H9 (cell line): Measurements from ENCODE around the gene SMCO3. TPM values are rescaled to one million over a fixed set of nuclear protein-coding genes. Genes with fewer than 3 reads are reported as not detected.

ENCODE experiments used
- DNase-seq: peaks from one replicate; pipeline ENCODE4 v3.0.0-alpha.2; 2017
- H2AFZ ChIP-seq: one replicate; pipeline ENCODE4 v1.6.1; 2013; ENCODE audit warnings: mild to moderate bottlenecking, low read length, control low read depth, moderate library complexity
- H2AK5ac ChIP-seq: 2 replicates; pipeline ENCODE4 v1.6.1; 2013; ENCODE audit warnings: low read length, control low read depth, mixed read lengths; ENCODE audit not compliant: insufficient read length
- H2BK120ac ChIP-seq: one replicate; pipeline ENCODE4 v1.6.1; 2013; ENCODE audit warnings: low read depth, mild to moderate bottlenecking, low read length, control low read depth, inconsistent platforms; ENCODE audit not compliant: poor library complexity, severe bottlenecking
- H2BK12ac ChIP-seq: 2 replicates; pipeline ENCODE4 v1.6.1; 2013; ENCODE audit warnings: low read length, control low read depth, mixed read lengths, low read depth; ENCODE audit not compliant: insufficient read length
- H2BK15ac ChIP-seq: 2 replicates; pipeline ENCODE4 v1.6.1; 2013; ENCODE audit warnings: low read depth, low read length, control low read depth
- H2BK20ac ChIP-seq: one replicate; pipeline ENCODE4 v1.6.1; 2013; ENCODE audit warnings: low read depth, mild to moderate bottlenecking, low read length, control low read depth, inconsistent platforms; ENCODE audit not compliant: poor library complexity, severe bottlenecking
- H2BK5ac ChIP-seq: 2 replicates; pipeline ENCODE4 v1.6.1; 2013; ENCODE audit warnings: low read length, control low read depth, mixed read lengths; ENCODE audit not compliant: insufficient read length
- H3K14ac ChIP-seq: 2 replicates; pipeline ENCODE4 v1.6.1; 2013; ENCODE audit warnings: low read length, control low read depth; ENCODE audit not compliant: insufficient read depth
- H3K18ac ChIP-seq: 2 replicates; pipeline ENCODE4 v1.6.1; 2013; ENCODE audit warnings: low read depth, mild to moderate bottlenecking, mixed read lengths, low read length, control low read depth; ENCODE audit not compliant: insufficient read length
- H3K23ac ChIP-seq: 2 replicates; pipeline ENCODE4 v1.6.1; 2013; ENCODE audit warnings: low read length, control low read depth, mixed read lengths, low read depth; ENCODE audit not compliant: insufficient read length
- H3K23me2 ChIP-seq: 2 replicates; pipeline ENCODE4 v1.6.1; 2013; ENCODE audit warnings: low read depth, mild to moderate bottlenecking, mixed read lengths, low read length, control low read depth; ENCODE audit not compliant: insufficient read length, poor library complexity, severe bottlenecking
- H3K27ac ChIP-seq: 2 replicates; pipeline ENCODE4 v1.5.1; 2013; ENCODE audit warnings: low read length, control low read depth, mixed read lengths, low read depth; ENCODE audit not compliant: insufficient read length
- H3K27me3 ChIP-seq: 2 replicates; pipeline ENCODE4 v1.6.1; 2013; ENCODE audit warnings: low read length, control low read depth, inconsistent platforms; ENCODE audit not compliant: insufficient read depth
- H3K4ac ChIP-seq: 2 replicates; pipeline ENCODE4 v1.6.1; 2013; ENCODE audit warnings: low read depth, mild to moderate bottlenecking, control low read depth, inconsistent platforms, low read length, moderate library complexity
- H3K4me1 ChIP-seq: 2 replicates; pipeline ENCODE4 v1.6.1; 2013; ENCODE audit warnings: low read length, control low read depth, inconsistent platforms; ENCODE audit not compliant: insufficient read depth
- H3K4me2 ChIP-seq: 2 replicates; pipeline ENCODE4 v1.6.1; 2013; ENCODE audit warnings: low read length, control low read depth, mixed read lengths; ENCODE audit not compliant: insufficient read length, insufficient read depth
- H3K56ac ChIP-seq: 2 replicates; pipeline ENCODE4 v1.6.1; 2013; ENCODE audit warnings: low read depth, mild to moderate bottlenecking, mixed read lengths, low read length, control low read depth; ENCODE audit not compliant: insufficient read length
- H3K79me1 ChIP-seq: 2 replicates; pipeline ENCODE4 v1.6.1; 2013; ENCODE audit warnings: low read depth, mild to moderate bottlenecking, moderate library complexity, low read length, control low read depth, inconsistent platforms; ENCODE audit not compliant: insufficient read depth, poor library complexity, severe bottlenecking
- H3K79me2 ChIP-seq: 2 replicates; pipeline ENCODE4 v1.6.1; 2013; ENCODE audit warnings: low read length, control low read depth, inconsistent platforms; ENCODE audit not compliant: insufficient read depth
- H3K9ac ChIP-seq: 2 replicates; pipeline ENCODE4 v1.6.1; 2013; ENCODE audit warnings: low read length, control low read depth, mixed read lengths; ENCODE audit not compliant: insufficient read length; ENCODE audit errors: extremely low read depth
- H3K9me3 ChIP-seq: one replicate; pipeline ENCODE4 v1.6.1; 2013; ENCODE audit warnings: low read depth, low read length, inconsistent platforms; ENCODE audit not compliant: control insufficient read depth
- H3T11ph ChIP-seq: one replicate; pipeline ENCODE4 v1.6.1; 2013; ENCODE audit warnings: mild to moderate bottlenecking, low read length, control low read depth, inconsistent platforms
- H4K20me1 ChIP-seq: one replicate; pipeline ENCODE4 v1.6.1; 2013; ENCODE audit not compliant: control insufficient read depth, insufficient read length, insufficient read depth
- H4K5ac ChIP-seq: 2 replicates; pipeline ENCODE4 v1.6.1; 2013; ENCODE audit warnings: low read depth, mild to moderate bottlenecking, mixed read lengths, low read length, control low read depth; ENCODE audit not compliant: insufficient read length
- H4K8ac ChIP-seq: replicated peaks from 2 replicates; pipeline ENCODE4 v1.6.1; 2013; ENCODE audit warnings: low read length, control low read depth, mixed read lengths, low read depth; ENCODE audit not compliant: insufficient read length
- H4K91ac ChIP-seq: 2 replicates; pipeline ENCODE4 v1.6.1; 2013; ENCODE audit warnings: low read depth, mild to moderate bottlenecking, moderate library complexity, mixed read lengths, low read length, control low read depth; ENCODE audit not compliant: insufficient read length
- H3K27ac Mint-ChIP-seq, 3 experiments: 2 replicates in 2 of 3; 3 replicates in 1 of 3; pipeline ENCODE4 v1.8.0; 2020 to 2021; ENCODE audit warnings: mixed read lengths in 3 of 3, mild to moderate bottlenecking in 1 of 3, moderate library complexity in 1 of 3
- H3K27me3 Mint-ChIP-seq: 2 replicates; pipeline ENCODE4 v1.8.0; 2021; ENCODE audit warnings: low read depth, mild to moderate bottlenecking, moderate library complexity, mixed read lengths
- H3K36me3 Mint-ChIP-seq, 3 experiments: 2 replicates in 2 of 3; 3 replicates in 1 of 3; pipeline ENCODE4 v1.8.0; 2020 to 2021; ENCODE audit warnings: low read depth in 3 of 3, mixed read lengths in 3 of 3; ENCODE audit not compliant: insufficient read depth in 1 of 3
- H3K4me1 Mint-ChIP-seq, 2 experiments: 2 replicates each; pipeline ENCODE4 v1.8.0; 2020; ENCODE audit warnings: mixed read lengths in 2 of 2
- H3K4me3 Mint-ChIP-seq, 2 experiments: 2 replicates in 1 of 2; 3 replicates in 1 of 2; pipeline ENCODE4 v1.8.0; 2020 to 2021; ENCODE audit warnings: mild to moderate bottlenecking in 2 of 2, mixed read lengths in 2 of 2, moderate library complexity in 1 of 2
- H3K9me3 Mint-ChIP-seq, 2 experiments: 2 replicates in 1 of 2; 3 replicates in 1 of 2; pipeline ENCODE4 v1.8.0; 2020; ENCODE audit warnings: mild to moderate bottlenecking in 2 of 2, mixed read lengths in 2 of 2, moderate library complexity in 1 of 2
- CTCF ChIP-seq: fragments of 200-600 bp; sonication (generic); conservative IDR thresholded peaks from 3 replicates; pipeline ENCODE4 v1.8.0; 2021; ENCODE audit warnings: antibody characterized with exemption, mild to moderate bottlenecking
- total RNA-seq: library from RNA; stranded (reverse); gene quantifications from 2 replicates; pipeline ENCODE4 v1.2.1, GENCODE V29; 2021

SMCO3 gene
- total RNA-seq, 1 experiment from 2014 or later = not detected

DNA sequence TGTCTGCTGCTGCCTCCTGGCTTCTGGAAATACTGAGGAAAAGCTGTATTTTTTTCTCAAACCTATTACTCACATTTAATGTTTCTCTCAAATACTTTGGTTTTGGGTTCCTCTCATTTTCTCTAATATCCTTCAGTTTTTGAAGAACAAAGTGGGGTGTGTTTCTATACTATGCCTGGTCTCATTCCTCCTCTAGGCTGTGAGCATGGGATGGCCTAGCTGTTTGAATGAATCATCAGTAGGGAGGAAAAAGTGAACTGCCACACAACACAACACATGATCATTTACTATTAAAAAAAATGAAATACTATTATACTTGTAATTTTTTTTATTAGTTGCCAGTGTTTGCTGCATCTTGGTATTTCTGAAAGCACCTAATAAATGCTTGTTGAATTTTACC lies 11.3 kb upstream of the SMCO3 start:
- no peak for TF ChIP-seq CTCF
- H2BK12ac ChIP-seq = no peak overlapping the region
- no peak overlapping the region for H2BK15ac ChIP-seq
- DNase-seq = no peak
- no peaks in the 10 kb centered on the region for H3K79me1 ChIP-seq
- no peak overlapping the region for H3K18ac ChIP-seq
- H3K14ac ChIP-seq = no peak overlapping the region
- H3K23ac ChIP-seq = no peak overlapping the region
- H3K27ac Mint-ChIP-seq = no peak overlapping the region
- no peaks in the 10 kb centered on the region for H3K27me3 Mint-ChIP-seq
- H3K4me3 Mint-ChIP-seq = no peak overlapping the region
- no peak overlapping the region for H3K27ac ChIP-seq
- no peak overlapping the region for H3K4me2 ChIP-seq
- no peak overlapping the region for H3K56ac ChIP-seq
- H3K9me3 Mint-ChIP-seq = no peaks in the 10 kb centered on the region
- peaks cover 3 to 9% of the 10 kb centered on the region in 2 experiments for H3K4me1 Mint-ChIP-seq
- no peak overlapping the region for H4K5ac ChIP-seq
- H3K9ac ChIP-seq = no peak overlapping the region
- H3K4ac ChIP-seq = no peak overlapping the region
- no peak overlapping the region for H2AK5ac ChIP-seq
- H2BK5ac ChIP-seq = no peak overlapping the region
- H2BK120ac ChIP-seq = no peak overlapping the region
- no peak overlapping the region for H4K91ac ChIP-seq
- H3K4me1 ChIP-seq = peaks cover 2% of the 10 kb centered on the region; the same call in 1 of the 2 replicates
- no peak overlapping the region for H4K8ac ChIP-seq
- no peaks in the 10 kb centered on the region for H4K20me1 ChIP-seq
- H2BK20ac ChIP-seq = no peak overlapping the region
- H3K27me3 ChIP-seq = no peaks in the 10 kb centered on the region
- no peaks in the 10 kb centered on the region for H3K9me3 ChIP-seq
- no peaks in the 10 kb centered on the region for H3K36me3 Mint-ChIP-seq
- H2AFZ ChIP-seq = no peak overlapping the region
- no peak overlapping the region for H3T11ph ChIP-seq
- H3K79me2 ChIP-seq = no peaks in the 10 kb centered on the region; the same call in 1 of the 2 replicates
- H3K23me2 ChIP-seq = no peaks in the 10 kb centered on the region
